ENCODE data around the gene POU2AF2. TPM values are rescaled to one million over a fixed set of nuclear protein-coding genes. Genes with fewer than 3 reads are reported as not detected.
"Not testable (repeated sequence)": the region's sequence is repeated elsewhere in the genome, so short reads cannot be mapped to it uniquely, and the experiment has no call there.

Gene POU2AF2
- total RNA-seq, 5 donors from 2014 or later (not counting 1 experiment from before 2014, with no cell fraction given): not detected

DNA sequence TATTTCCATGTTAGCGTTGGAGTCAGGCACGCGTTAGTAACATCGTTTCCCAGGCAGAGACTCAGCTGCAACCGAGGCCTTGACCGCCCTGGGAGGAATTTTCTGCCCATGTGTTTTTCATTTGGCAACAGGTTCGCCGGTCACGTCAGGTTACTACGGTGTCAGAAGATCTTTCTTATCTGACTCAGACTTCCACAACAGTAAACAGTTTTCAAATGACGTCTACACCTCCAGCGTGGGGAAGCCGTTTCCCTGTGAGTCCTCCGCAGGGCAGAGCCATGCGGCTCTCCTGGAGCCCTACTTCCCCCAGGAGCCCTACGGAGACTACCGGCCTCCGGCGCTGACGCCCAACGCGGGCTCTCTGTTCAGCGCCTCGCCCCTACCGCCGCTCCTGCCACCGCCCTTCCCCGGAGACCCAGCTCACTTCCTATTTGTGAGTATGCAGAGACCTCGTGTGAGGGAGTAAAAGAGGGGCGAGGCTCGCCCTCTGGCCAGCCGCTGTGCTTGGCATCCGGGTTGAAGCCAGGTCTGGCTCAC lies 38.5 kb downstream of the POU2AF2 start:
- Mint-ChIP-seq H3K4me1 (peaks cover 0 to 2% (median 0%) of the 10 kb centered on the region in 3 donors), H3K27me3 (no peaks in the 10 kb centered on the region), H3K4me3 (no peak overlapping the region), H3K9me3 (no peaks in the 10 kb centered on the region), H3K36me3 (no peaks in the 10 kb centered on the region), H3K27ac (no peak overlapping the region)
- 82% methylated on average over 27 of the region's 33 CpGs for WGBS (ENCODE audit: insufficient coverage)
- ChIA-PET CTCF (interaction anchor here (0.6 to 3.8 kb wide), 10 partner anchors 136 to 166 kb away, joined by 4 to 24 read pairs (median 8); no protein-coding TSS in a partner anchor), POLR2A (no interaction called here)
- Histone ChIP-seq H3K4me1 (ENCODE audit: control insufficient read depth in 1 of 2, extremely low read depth in 1 of 2, insufficient read depth in 2 of 2, low read length in 2 of 2) (no peaks in the 10 kb centered on the region), H3K36me3 (ENCODE audit: control insufficient read depth in 2 of 2, extremely low read depth in 1 of 2, insufficient read depth in 1 of 2, low read length in 1 of 2) (no peaks in the 10 kb centered on the region), H3K27ac (ENCODE audit: low read length) (no peak overlapping the region), H3K4me3 (ENCODE audit: control insufficient read depth in 1 of 2, extremely low read depth in 1 of 2, low read length in 1 of 2) (no peak overlapping the region), H3K27me3 (replicated peaks in 1 of 2; ENCODE audit: control insufficient read depth in 2 of 2, extremely low read depth in 1 of 2, insufficient read depth in 2 of 2, low read length in 1 of 2) (peaks cover 0 to 2% of the 10 kb centered on the region in 2 experiments), H3K9me3 (no peaks in the 10 kb centered on the region)
- DNase-seq (no peak), ATAC-seq (replicated peaks in 1 of 4) (no peak)

GRCh38 chr11:111285189-111286091 lies 39.9 kb downstream of the POU2AF2 start:
- Mint-ChIP-seq H3K36me3 (no peaks in the 10 kb centered on the region), H3K9me3 (no peaks in the 10 kb centered on the region), H3K27me3 (no peaks in the 10 kb centered on the region), H3K4me3 (no peak overlapping the region), H3K27ac (no peak overlapping the region), H3K4me1 (peaks cover 0 to 2% (median 0%) of the 10 kb centered on the region in 3 donors)
- H3K4me3 ChIP-seq (ENCODE audit: control insufficient read depth in 1 of 2, extremely low read depth in 1 of 2, low read length in 1 of 2): no peak overlapping the region
- POLR2A ChIA-PET: no interaction called here
- H3K4me1 ChIP-seq (ENCODE audit: control insufficient read depth in 1 of 2, extremely low read depth in 1 of 2, insufficient read depth in 2 of 2, low read length in 2 of 2): no peaks in the 10 kb centered on the region
- DNase-seq (no peak), ATAC-seq (replicated peaks in 1 of 4) (no peak)
- peaks cover 0 to 2% of the 10 kb centered on the region in 2 experiments for H3K27me3 ChIP-seq (replicated peaks in 1 of 2; ENCODE audit: control insufficient read depth in 2 of 2, extremely low read depth in 1 of 2, insufficient read depth in 2 of 2, low read length in 1 of 2)
- H3K27ac ChIP-seq (ENCODE audit: low read length): no peak overlapping the region
- CTCF ChIA-PET: interaction anchor here in 1 of 2 donors (1.0 to 3.8 kb wide), 3 partner anchors 138 to 152 kb away, joined by 4 to 24 read pairs (median 10); no protein-coding TSS in a partner anchor
- no peaks in the 10 kb centered on the region for H3K36me3 ChIP-seq (ENCODE audit: control insufficient read depth in 2 of 2, extremely low read depth in 1 of 2, insufficient read depth in 1 of 2, low read length in 1 of 2)
- 78% methylated on average over 11 of the region's 18 CpGs for WGBS (ENCODE audit: insufficient coverage)
- H3K9me3 ChIP-seq: no peaks in the 10 kb centered on the region

DNA sequence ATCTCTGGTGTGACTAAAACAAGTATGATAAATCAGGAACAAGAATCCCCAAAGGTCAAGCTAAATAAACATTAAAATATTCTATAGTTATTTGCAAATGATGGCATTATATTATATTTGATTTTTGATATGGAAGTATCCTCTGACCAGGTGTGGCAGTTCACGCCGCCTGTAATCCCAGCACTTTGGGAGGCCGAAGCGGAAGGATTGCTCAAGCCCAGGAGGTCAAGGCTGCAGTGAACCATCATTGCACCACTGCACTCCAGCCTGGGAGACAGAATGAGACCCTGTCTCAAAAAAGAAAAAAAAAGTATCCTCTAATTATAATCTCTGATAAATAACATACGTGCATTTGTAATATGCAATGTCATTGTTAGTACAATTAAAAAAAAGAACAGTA lies 46.2 kb downstream of the POU2AF2 start:
- 100% methylated on average over 4 of the region's 5 CpGs for WGBS (ENCODE audit: insufficient coverage)
- POLR2A ChIA-PET: no interaction called here
- H3K36me3 Mint-ChIP-seq: no peaks in the 10 kb centered on the region
- H3K27ac ChIP-seq (ENCODE audit: low read length): no peak overlapping the region
- CTCF ChIA-PET: interaction anchor here in 1 of 2 donors (0.6 to 1.1 kb wide), 2 partner anchors 137 to 147 kb away, joined by 3 read pairs; no protein-coding TSS in a partner anchor
- ATAC-seq (replicated peaks in 1 of 4): no peak
- H3K9me3 ChIP-seq: no peaks in the 10 kb centered on the region
- H3K36me3 ChIP-seq (ENCODE audit: control insufficient read depth in 2 of 2, extremely low read depth in 1 of 2, insufficient read depth in 1 of 2, low read length in 1 of 2): no peaks in the 10 kb centered on the region
- no peaks in the 10 kb centered on the region for H3K4me1 Mint-ChIP-seq
- H3K27ac Mint-ChIP-seq: no peak overlapping the region
- no peak overlapping the region for H3K4me3 Mint-ChIP-seq
- no peaks in the 10 kb centered on the region for H3K4me1 ChIP-seq (ENCODE audit: control insufficient read depth in 1 of 2, extremely low read depth in 1 of 2, insufficient read depth in 2 of 2, low read length in 2 of 2)
- no peaks in the 10 kb centered on the region for H3K27me3 Mint-ChIP-seq
- H3K27me3 ChIP-seq (replicated peaks in 1 of 2; ENCODE audit: control insufficient read depth in 2 of 2, extremely low read depth in 1 of 2, insufficient read depth in 2 of 2, low read length in 1 of 2): peaks cover 1 to 3% of the 10 kb centered on the region in 2 experiments
- no peak overlapping the region for H3K4me3 ChIP-seq (ENCODE audit: control insufficient read depth in 1 of 2, extremely low read depth in 1 of 2, low read length in 1 of 2)
- H3K9me3 Mint-ChIP-seq: no peaks in the 10 kb centered on the region
- DNase-seq: no peak

GRCh38 chr11:111292408-111292807 lies 46.9 kb downstream of the POU2AF2 start:
- H3K9me3 ChIP-seq; ATAC-seq (replicated peaks in 1 of 4); H3K4me3 ChIP-seq (ENCODE audit: control insufficient read depth in 1 of 2, extremely low read depth in 1 of 2, low read length in 1 of 2); H3K36me3 ChIP-seq (ENCODE audit: control insufficient read depth in 2 of 2, extremely low read depth in 1 of 2, insufficient read depth in 1 of 2, low read length in 1 of 2); H3K4me1 Mint-ChIP-seq; H3K27ac Mint-ChIP-seq; H3K9me3 Mint-ChIP-seq; H3K27me3 ChIP-seq (replicated peaks in 1 of 2; ENCODE audit: control insufficient read depth in 2 of 2, extremely low read depth in 1 of 2, insufficient read depth in 2 of 2, low read length in 1 of 2); H3K4me3 Mint-ChIP-seq; POLR2A ChIA-PET; H3K27me3 Mint-ChIP-seq; H3K4me1 ChIP-seq (ENCODE audit: control insufficient read depth in 1 of 2, extremely low read depth in 1 of 2, insufficient read depth in 2 of 2, low read length in 2 of 2); H3K36me3 Mint-ChIP-seq; H3K27ac ChIP-seq (ENCODE audit: low read length); DNase-seq: not testable (repeated sequence)
- no CpG with 5 or more reads among the region's 1 CpG for WGBS (ENCODE audit: insufficient coverage)
- CTCF ChIA-PET: interaction anchor here in 1 of 2 donors (1.1 kb wide), 1 partner anchor 136 kb away, joined by 3 read pairs; no protein-coding TSS in a partner anchor

- ChIA-PET CTCF (no interaction called here), POLR2A (interaction anchor here in 1 of 2 donors (0.6 kb wide), 1 partner anchor 223 kb away, joined by 20 read pairs; no protein-coding TSS in a partner anchor)
- H3K9me3 Mint-ChIP-seq: no peaks in the 10 kb centered on the region
- Histone ChIP-seq H3K4me3 (ENCODE audit: control insufficient read depth in 1 of 2, extremely low read depth in 1 of 2, low read length in 1 of 2) (no peak overlapping the region), H3K27me3 (replicated peaks in 1 of 2; ENCODE audit: control insufficient read depth in 2 of 2, extremely low read depth in 1 of 2, insufficient read depth in 2 of 2, low read length in 1 of 2) (peaks cover 2 to 35% of the 10 kb centered on the region in 2 experiments), H3K36me3 (ENCODE audit: control insufficient read depth in 2 of 2, extremely low read depth in 1 of 2, insufficient read depth in 1 of 2, low read length in 1 of 2) (no peaks in the 10 kb centered on the region), H3K9me3 (no peaks in the 10 kb centered on the region), H3K27ac (ENCODE audit: low read length) (no peak overlapping the region), H3K4me1 (ENCODE audit: control insufficient read depth in 1 of 2, extremely low read depth in 1 of 2, insufficient read depth in 2 of 2, low read length in 2 of 2) (peaks cover 0 to 5% of the 10 kb centered on the region in 2 experiments)
- H3K4me1 Mint-ChIP-seq: peaks cover 0 to 6% (median 4%) of the 10 kb centered on the region in 3 donors
- no peak overlapping the region for H3K4me3 Mint-ChIP-seq
- DNase-seq (no peak), ATAC-seq (replicated peaks in 1 of 4) (no peak)
- H3K36me3 Mint-ChIP-seq: no peaks in the 10 kb centered on the region
- H3K27me3 Mint-ChIP-seq: peaks cover 12 to 27% of the 10 kb centered on the region in 2 donors
- H3K27ac Mint-ChIP-seq: no peak overlapping the region
- no CpG with 5 or more reads among the region's 3 CpGs for WGBS (ENCODE audit: insufficient coverage)
These were observed 50.7 kb downstream of the POU2AF2 start for GRCh38 chr11:111296196-111296595.

DNA sequence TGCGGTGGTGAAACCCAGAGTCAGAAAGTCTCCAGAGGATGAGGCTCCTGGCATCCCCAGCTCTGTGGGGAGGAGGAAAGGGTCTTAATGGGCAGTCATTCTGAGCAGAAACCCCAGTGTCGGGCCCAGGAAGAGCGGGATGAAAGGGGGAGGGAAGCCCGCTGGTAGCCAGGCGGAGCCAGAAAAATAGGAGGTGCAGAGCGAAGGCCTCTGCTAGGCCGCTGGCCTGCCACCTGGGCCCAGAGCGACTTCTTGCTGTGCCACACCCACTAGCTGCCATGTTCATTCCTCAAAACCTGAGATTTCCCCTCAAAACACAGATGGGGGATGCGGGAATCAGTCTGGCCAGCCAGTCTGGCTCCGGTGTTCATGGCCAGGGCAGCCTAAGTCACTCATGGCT lies 52.2 kb downstream of the POU2AF2 start:
- Mint-ChIP-seq H3K9me3 (no peaks in the 10 kb centered on the region), H3K4me1 (peaks cover 0 to 6% (median 4%) of the 10 kb centered on the region in 3 donors), H3K4me3 (peak overlapping the region in 1 of 3 donors; percentile 47), H3K27ac (no peak overlapping the region), H3K36me3 (no peaks in the 10 kb centered on the region), H3K27me3 (peaks cover 15 to 35% of the 10 kb centered on the region in 2 donors)
- no peak overlapping the region for H3K4me3 ChIP-seq (ENCODE audit: control insufficient read depth in 1 of 2, extremely low read depth in 1 of 2, low read length in 1 of 2)
- H3K27ac ChIP-seq (ENCODE audit: low read length): no peak overlapping the region
- CTCF ChIA-PET: no interaction called here
- DNase-seq: no peak
- ATAC-seq (replicated peaks in 1 of 4): no peak
- POLR2A ChIA-PET: no interaction called here
- peaks cover 0 to 5% of the 10 kb centered on the region in 2 experiments for H3K4me1 ChIP-seq (ENCODE audit: control insufficient read depth in 1 of 2, extremely low read depth in 1 of 2, insufficient read depth in 2 of 2, low read length in 2 of 2)
- WGBS (ENCODE audit: insufficient coverage): 100% methylated on average over 3 of the region's 10 CpGs
- H3K36me3 ChIP-seq (ENCODE audit: control insufficient read depth in 2 of 2, extremely low read depth in 1 of 2, insufficient read depth in 1 of 2, low read length in 1 of 2): no peaks in the 10 kb centered on the region
- peaks cover 2 to 35% of the 10 kb centered on the region in 2 experiments for H3K27me3 ChIP-seq (replicated peaks in 1 of 2; ENCODE audit: control insufficient read depth in 2 of 2, extremely low read depth in 1 of 2, insufficient read depth in 2 of 2, low read length in 1 of 2)
- H3K9me3 ChIP-seq: no peaks in the 10 kb centered on the region
